DND-41 (cell line): ENCODE data around the gene ST6GAL2.

Experiments
- ATAC-seq: fragments of 200-7000 bp; cut with Tn5 transposase; 3 replicates; pipeline ENCODE4 v1.9.1; 2021; ENCODE audit warnings: low read depth; ENCODE audit not compliant: insufficient read depth
- DNase-seq: peaks from one replicate; pipeline ENCODE4 v3.0.0-alpha.2; 2020
- H2AFZ ChIP-seq: 2 replicates; pipeline ENCODE4 v1.6.0; 2012; ENCODE audit warnings: low read depth, low read length
- H3K27ac ChIP-seq: 2 replicates; pipeline ENCODE4 v1.5.1; 2012; ENCODE audit warnings: low read length, inconsistent platforms
- H3K27me3 ChIP-seq: fragments of 200-600 bp; sonication (generic); 2 replicates; pipeline ENCODE4 v1.6.0; 2012; ENCODE audit warnings: low read length, mild to moderate bottlenecking, inconsistent platforms; ENCODE audit not compliant: insufficient read depth, poor library complexity
- H3K36me3 ChIP-seq: 2 replicates; pipeline ENCODE4 v1.5.1; 2012; ENCODE audit warnings: low read length, inconsistent platforms; ENCODE audit not compliant: insufficient read depth
- H3K4me1 ChIP-seq: 2 replicates; pipeline ENCODE4 v1.5.1; 2012; ENCODE audit warnings: mild to moderate bottlenecking, low read length; ENCODE audit not compliant: insufficient read depth
- H3K4me2 ChIP-seq: 2 replicates; pipeline ENCODE4 v1.6.0; 2012; ENCODE audit warnings: mild to moderate bottlenecking, moderate library complexity, low read length, inconsistent platforms; ENCODE audit not compliant: insufficient read depth
- H3K4me3 ChIP-seq, 2 experiments: fragments of 200-600 bp in 1 of 2; shearing (Covaris generic) in 1 of 2; 2 replicates each; pipeline ENCODE4 v1.5.1; 2012 to 2016; ENCODE audit warnings: inconsistent platforms in 2 of 2, low read length in 2 of 2, mild to moderate bottlenecking in 2 of 2, low read depth in 1 of 2, moderate library complexity in 1 of 2
- H3K79me2 ChIP-seq: 2 replicates; pipeline ENCODE4 v1.6.0; 2012; ENCODE audit warnings: low read length, inconsistent platforms; ENCODE audit not compliant: insufficient read depth
- H3K9ac ChIP-seq: 2 replicates; pipeline ENCODE4 v1.6.0; 2012; ENCODE audit warnings: low read depth, mild to moderate bottlenecking, inconsistent platforms, low read length, moderate library complexity
- H3K9me3 ChIP-seq: 2 replicates; pipeline ENCODE4 v1.5.1; 2012; ENCODE audit warnings: low read length, moderate library complexity, mild to moderate bottlenecking, inconsistent platforms; ENCODE audit not compliant: insufficient read depth, severe bottlenecking
- H4K20me1 ChIP-seq: 2 replicates; pipeline ENCODE4 v1.6.0; 2012; ENCODE audit warnings: low read length; ENCODE audit not compliant: insufficient read depth
- CTCF ChIP-seq: IDR thresholded peaks from 2 replicates; pipeline ENCODE4 v1.5.1; 2012; ENCODE audit warnings: borderline replicate concordance, low read length, moderate library complexity, mild to moderate bottlenecking; ENCODE audit not compliant: poor library complexity, severe bottlenecking; ENCODE audit errors: extremely low read depth
- EZH2 ChIP-seq: IDR thresholded peaks from 3 replicates; pipeline ENCODE4 v1.6.1; 2012; ENCODE audit warnings: borderline replicate concordance, low read depth, mild to moderate bottlenecking, moderate library complexity, low read length, inconsistent platforms; ENCODE audit not compliant: severe bottlenecking

Gene ST6GAL2

GRCh38 chr2:106867196-106867953 lies 18.6 kb downstream of the ST6GAL2 start:
- Histone ChIP-seq H3K79me2 (no peaks in the 10 kb centered on the region), H3K4me2 (no peak overlapping the region)

GRCh38 chr2:106866641-106867040 lies 19.3 kb downstream of the ST6GAL2 start:
- no peaks in the 10 kb centered on the region for H3K27me3 ChIP-seq
- TF ChIP-seq CTCF (no peak), EZH2 (no peak)
- H3K79me2 ChIP-seq = no peaks in the 10 kb centered on the region
- DNase-seq (no peak), ATAC-seq (no peak)
- no peak overlapping the region for H3K27ac ChIP-seq
- H3K4me3 ChIP-seq = no peak overlapping the region
- no peaks in the 10 kb centered on the region for H4K20me1 ChIP-seq
- no peak overlapping the region for H3K4me2 ChIP-seq
- no peak overlapping the region for H2AFZ ChIP-seq
- H3K9me3 ChIP-seq = no peaks in the 10 kb centered on the region
- H3K9ac ChIP-seq = no peak overlapping the region
- H3K4me1 ChIP-seq = no peaks in the 10 kb centered on the region
- H3K36me3 ChIP-seq = no peaks in the 10 kb centered on the region

More at GRCh38 chr2:106867196-106867953, 18.6 kb downstream of the ST6GAL2 start:
- no peak overlapping the region for H3K9ac ChIP-seq
- H3K4me1 ChIP-seq = no peaks in the 10 kb centered on the region
- TF ChIP-seq EZH2 (no peak), CTCF (no peak)
- no peaks in the 10 kb centered on the region for H4K20me1 ChIP-seq
- no peak overlapping the region for H3K4me3 ChIP-seq
- no peak overlapping the region for H2AFZ ChIP-seq
- H3K9me3 ChIP-seq = no peaks in the 10 kb centered on the region
- ATAC-seq (no peak), DNase-seq (no peak)
- H3K36me3 ChIP-seq = no peaks in the 10 kb centered on the region
- no peak overlapping the region for H3K27ac ChIP-seq
- peaks cover 2% of the 10 kb centered on the region for H3K27me3 ChIP-seq

- no peaks in the 10 kb centered on the region for H3K9me3 ChIP-seq
- H3K4me1 ChIP-seq = no peaks in the 10 kb centered on the region
- no peak overlapping the region for H3K9ac ChIP-seq
- H3K4me3 ChIP-seq = no peak overlapping the region
- ATAC-seq (no peak), DNase-seq (no peak)
- no peak overlapping the region for H2AFZ ChIP-seq
- H3K79me2 ChIP-seq = no peaks in the 10 kb centered on the region
- no peak overlapping the region for H3K4me2 ChIP-seq
- H3K27ac ChIP-seq = no peak overlapping the region
- no peaks in the 10 kb centered on the region for H3K36me3 ChIP-seq
- TF ChIP-seq CTCF (no peak), EZH2 (no peak)
- no peaks in the 10 kb centered on the region for H4K20me1 ChIP-seq
- no peaks in the 10 kb centered on the region for H3K27me3 ChIP-seq
Measured at GRCh38 chr2:106864051-106864450, 21.9 kb downstream of the ST6GAL2 start.

- Histone ChIP-seq H3K27me3 (no peaks in the 10 kb centered on the region), H3K9me3 (no peaks in the 10 kb centered on the region), H4K20me1 (no peaks in the 10 kb centered on the region), H3K4me3 (no peak overlapping the region), H3K4me1 (no peaks in the 10 kb centered on the region), H3K36me3 (no peaks in the 10 kb centered on the region), H2AFZ (no peak overlapping the region), H3K9ac (no peak overlapping the region), H3K27ac (no peak overlapping the region), H3K4me2 (no peak overlapping the region), H3K79me2 (no peaks in the 10 kb centered on the region)
- ATAC-seq (no peak), DNase-seq (no peak)
- peak; percentile 21 for TF ChIP-seq CTCF
- no peak for TF ChIP-seq EZH2
Measured at GRCh38 chr2:106863387-106863786, 22.6 kb downstream of the ST6GAL2 start.
